Measurements from ENCODE around the gene MZF1. TPM values are rescaled to one million over a fixed set of nuclear protein-coding genes. Genes with fewer than 3 reads are reported as not detected.

The MZF1 gene
- total and polyA plus RNA-seq, 9 of the 15 experiments (the other 6 are each of a cell fraction or from before 2014, with no cell fraction given) = 0.31 to 29.3 (median 11.5) TPM

GRCh38 chr19:58572026-58572817, 913 bp downstream of the MZF1 start (continued):
- 0 out of 2 replicates have a peak, but pooled peaks have one; percentile 10 for TF ChIP-seq ZNF57 (CRISPR knock-in tag; IDR thresholded peaks at IDR 0.05)
- no peak for TF ChIP-seq ZSCAN32 (CRISPR knock-in tag; IDR thresholded peaks at IDR 0.05)
- 0 out of 2 replicates have a peak, but pooled peaks have one; percentile 6 for TF ChIP-seq BCL6 (CRISPR knock-in tag; IDR thresholded peaks at IDR 0.05)
- no peak for TF ChIP-seq NFATC3 (IDR thresholded peaks at IDR 0.05)
- TF ChIP-seq ZBTB43 (CRISPR knock-in tag; IDR thresholded peaks at IDR 0.05) = no peak
- TF ChIP-seq HDAC1 (IDR thresholded peaks at IDR 0.05) = no peak
- peak; percentile 37; the same call in 1 of the 2 replicates for TF ChIP-seq SUPT5H (IDR thresholded peaks at IDR 0.05)
- TF ChIP-seq FOXK1 (CRISPR knock-in tag; IDR thresholded peaks at IDR 0.05; ENCODE audit: borderline replicate concordance) = no peak
- TF ChIP-seq ZNF212 (CRISPR knock-in tag; IDR thresholded peaks at IDR 0.05) = no peak
- TF ChIP-seq ZNF282 (CRISPR knock-in tag; IDR thresholded peaks at IDR 0.05) = no peak
- no peak for TF ChIP-seq ZBTB17 (CRISPR knock-in tag; IDR thresholded peaks at IDR 0.05)
- no peak for TF ChIP-seq FOXA1 (IDR thresholded peaks at IDR 0.05; ENCODE audit: borderline replicate concordance)
- no peak for TF ChIP-seq POLR2B (IDR thresholded peaks at IDR 0.05; ENCODE audit: low read depth, partially characterized antibody)
- TF ChIP-seq ZNF699 (CRISPR knock-in tag; IDR thresholded peaks at IDR 0.05; ENCODE audit: insufficient replicate concordance) = no peak
- no peak for TF ChIP-seq CBFA2T2 (conservative IDR thresholded peaks at IDR 0.05)
- TF ChIP-seq ZNF766 (CRISPR knock-in tag; conservative IDR thresholded peaks at IDR 0.05) = 0 out of 2 replicates have a peak, but pooled peaks have one; percentile 27
- TF ChIP-seq PRMT5 (CRISPR knock-in tag; IDR thresholded peaks at IDR 0.05) = no peak
- TF ChIP-seq MXI1 (IDR thresholded peaks at IDR 0.05; ENCODE audit: low read depth, low read length) = no peak
- peak; percentile 69; the same call in 1 of the 2 replicates for TF ChIP-seq ERF (CRISPR knock-in tag; IDR thresholded peaks at IDR 0.05)

Measured in K562 (cell line).